GM21447 (cell line): ENCODE measurements around the gene PADI1.

Experiments used
- ATAC-seq: cut with Tn5 transposase; IDR thresholded peaks from one replicate; pipeline ENCODE4 v1.9.1; 2021; ENCODE audit not compliant: unreplicated experiment

Gene PADI1

GRCh38 chr1:17265950-17266349 is 61.0 kb downstream of the PADI1 start:
- no peak for ATAC-seq

GRCh38 chr1:17270891-17271765 is 66.2 kb downstream of the PADI1 start:
- ATAC-seq = no peak

- no peak for ATAC-seq
Measured at GRCh38 chr1:17272066-17272465, 67.1 kb downstream of the PADI1 start.

GRCh38 chr1:17272646-17273045 is 67.7 kb downstream of the PADI1 start:
- ATAC-seq = no peak

GRCh38 chr1:17273096-17273495 is 68.2 kb downstream of the PADI1 start:
- no peak for ATAC-seq

GRCh38 chr1:17274186-17275170 is 69.5 kb downstream of the PADI1 start:
- ATAC-seq = no peak

GRCh38 chr1:17276568-17276967 is 71.6 kb downstream of the PADI1 start:
- ATAC-seq = no peak

GRCh38 chr1:17277511-17278159 is 72.7 kb downstream of the PADI1 start:
- ATAC-seq = no peak

GRCh38 chr1:17278996-17279830 is 74.3 kb downstream of the PADI1 start:
- ATAC-seq = no peak

- no peak for ATAC-seq
Measured at GRCh38 chr1:17280436-17280835, 75.5 kb downstream of the PADI1 start.

GRCh38 chr1:17280894-17281293 is 76.0 kb downstream of the PADI1 start:
- ATAC-seq = no peak

- no peak for ATAC-seq
Measured at GRCh38 chr1:17281775-17282181, 76.8 kb downstream of the PADI1 start.

GRCh38 chr1:17282836-17283235 is 77.9 kb downstream of the PADI1 start:
- no peak for ATAC-seq

GRCh38 chr1:17286646-17287045 is 81.7 kb downstream of the PADI1 start:
- no peak for ATAC-seq

GRCh38 chr1:17287130-17287776 is 82.3 kb downstream of the PADI1 start:
- ATAC-seq = no peak

- no peak for ATAC-seq
Measured at GRCh38 chr1:17289721-17290120, 84.8 kb downstream of the PADI1 start.

GRCh38 chr1:17290553-17290952 is 85.6 kb downstream of the PADI1 start:
- no peak for ATAC-seq

GRCh38 chr1:17292299-17293160 is 87.6 kb downstream of the PADI1 start:
- ATAC-seq = no peak
